Measurements from ENCODE around the gene SYNPR.

- no peak for TF ChIP-seq CTCF (IDR thresholded peaks at IDR 0.05)
- no peak for TF ChIP-seq POLR2A (IDR thresholded peaks at IDR 0.05)
- TF ChIP-seq EP300 (IDR thresholded peaks at IDR 0.05), result no peak
Measured at GRCh38 chr3:63584681-63585080, 306.6 kb downstream of the SYNPR start.
